A549 (cell line): ENCODE measurements around the gene FAM72D. TPM values are rescaled to one million over a fixed set of nuclear protein-coding genes. Genes with fewer than 3 reads are reported as not detected.
"Not testable (repeated sequence)": the region's sequence is repeated elsewhere in the genome, so short reads cannot be mapped to it uniquely, and the experiment has no call there.

Source experiments
- ATAC-seq, 2 experiments: fragments of 200-7000 bp in 1 of 2; fragments of >200 bp in 1 of 2; cut with Nextera tagmentation in 1 of 2; cut with Tn5 transposase in 1 of 2; 3 replicates each; pipeline versions ENCODE4 v1.8.0 to v1.9.1; 2018 to 2020; ENCODE audit warnings: mild to moderate bottlenecking in 1 of 2, moderate library complexity in 1 of 2
- CTCF ChIA-PET: fragments of 300-600 bp; sonication (Branson Sonifier 250); formaldehyde crosslinking; extraction: SDS; loops from one replicate; lab custom pipeline; 2021; ENCODE audit warnings: antibody characterized with exemption, inconsistent platforms; lab: Yijun Ruan, JAX
- POLR2A ChIA-PET: fragments of 350-600 bp; formaldehyde crosslinking; extraction: SDS; loops from one replicate; lab custom pipeline; 2021; ENCODE audit warnings: antibody characterized with exemption, inconsistent platforms; lab: Yijun Ruan, JAX
- DNase-seq, 2 experiments: peaks; one replicate each; pipeline versions ENCODE4 v3.0.0 to v3.0.0-alpha.2; 2011 to 2016; ENCODE audit warnings: low read depth in 1 of 2, low spot score in 1 of 2
- FAIRE-seq: peaks from 2 replicates; lab custom pipeline; 2011; peaks lifted over from hg19 to GRCh38; lab: Jason Lieb, UNC
- H3K27ac ChIP-seq, 2 experiments: fragments of >200 bp; sonication (Bioruptor Twin); formaldehyde crosslinking; 3 replicates each; pipeline ENCODE4 v1.5.1; 2016 to 2017
- H3K4me1 ChIP-seq: fragments of >200 bp; sonication (Bioruptor Twin); formaldehyde crosslinking; 3 replicates; pipeline ENCODE4 v1.6.1; 2016
- H3K4me2 ChIP-seq: fragments of >200 bp; sonication (Bioruptor Twin); formaldehyde crosslinking; 3 replicates; pipeline ENCODE4 v1.6.1; 2016
- H3K4me3 ChIP-seq: fragments of >200 bp; sonication (Bioruptor Twin); formaldehyde crosslinking; 3 replicates; pipeline ENCODE4 v1.5.1; 2016
- H3K9me3 ChIP-seq: fragments of >200 bp; sonication (Bioruptor Twin); formaldehyde crosslinking; 3 replicates; pipeline ENCODE4 v1.6.1; 2016
- CEBPB ChIP-seq, 2 experiments: fragments of >200 bp in 1 of 2; sonication (Bioruptor Twin) in 1 of 2; formaldehyde crosslinking in 1 of 2; IDR thresholded peaks; 2 replicates each; pipeline ENCODE4 v1.6.1; 2012 to 2016
- SREBF2 ChIP-seq: fragments of 450-650 bp; IDR thresholded peaks from 2 replicates; pipeline ENCODE4 v1.6.1; 2014; ENCODE audit warnings: mild to moderate bottlenecking, moderate library complexity
- WGBS: methylation state at CpG from one replicate; pipeline ENCODE4 v1.1.6; 2017; ENCODE audit errors: missing lambda C conversion rate; 5-methylcytosine and 5-hydroxymethylcytosine counted together
- polyA plus RNA-seq, 4 experiments: library from polyadenylated mRNA; depleted of rRNA in 3 of 4; stranded (reverse); fragments of >200 nt; fragmentation: RNase III in 1 of 4; extraction: RNeasy Plus Mini Kit Qiagen cat#74134 plus additional on column Dnase treatment in 1 of 4; gene quantifications; 2 replicates in 3 of 4; 3 replicates in 1 of 4; pipeline ENCODE4 v1.2.3, GENCODE V29; 2011 to 2017

Gene FAM72D
- polyA plus RNA-seq, 2 of the 4 experiments (the other 2 are of a cell fraction), result 12.9 to 15.2 TPM

- no CpG with 5 or more reads among the region's 1 CpG for WGBS
- FAIRE-seq, POLR2A ChIA-PET, H3K9me3 ChIP-seq, H3K27ac ChIP-seq, CTCF ChIA-PET, DNase-seq, H3K4me2 ChIP-seq, H3K4me1 ChIP-seq, H3K4me3 ChIP-seq: not testable (repeated sequence)
- ATAC-seq, result peak; percentile 57 to 70; a peak in 4 of 6 replicates
These were observed 27.3 kb downstream of the FAM72D start for GRCh38 chr1:145123062-145123395.

GRCh38 chr1:145123992-145124641 is 28.3 kb downstream of the FAM72D start:
- H3K27ac ChIP-seq, CTCF ChIA-PET, POLR2A ChIA-PET, DNase-seq, H3K9me3 ChIP-seq, H3K4me2 ChIP-seq, H3K4me1 ChIP-seq, H3K4me3 ChIP-seq, FAIRE-seq: not testable (repeated sequence)
- no CpG with 5 or more reads among the region's 7 CpGs for WGBS
- ATAC-seq, result peak; percentile 72 to 83; a peak in 5 of 6 replicates

- FAIRE-seq, ATAC-seq, H3K4me2 ChIP-seq, DNase-seq, H3K4me1 ChIP-seq, H3K27ac ChIP-seq, POLR2A ChIA-PET, H3K4me3 ChIP-seq, CTCF ChIA-PET, H3K9me3 ChIP-seq: not testable (repeated sequence)
- WGBS, result no CpG with 5 or more reads among the region's 1 CpG
These were observed 29.3 kb downstream of the FAM72D start for GRCh38 chr1:145125112-145125511.

DNA sequence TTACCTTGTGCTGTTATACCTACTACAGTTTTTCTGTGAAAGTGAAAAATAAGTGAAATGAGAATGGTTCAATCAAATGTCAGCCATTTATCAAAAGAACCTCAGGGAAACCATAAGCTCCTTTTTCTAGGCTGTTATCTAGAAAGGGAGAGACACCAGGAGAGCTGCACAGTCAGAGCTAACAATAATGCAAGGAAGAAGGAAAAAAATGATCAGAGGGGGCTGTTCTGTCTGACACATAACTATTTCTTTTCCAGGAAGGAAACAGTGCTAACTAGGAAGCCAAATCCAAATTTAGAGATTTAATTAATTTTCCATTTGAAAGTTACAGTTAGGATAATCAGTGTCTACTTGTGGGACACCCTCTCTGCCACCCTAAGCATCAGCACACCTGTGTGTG is 31.4 kb downstream of the FAM72D start:
- CTCF ChIA-PET, H3K4me2 ChIP-seq, H3K4me3 ChIP-seq, ATAC-seq, H3K27ac ChIP-seq, DNase-seq, H3K4me1 ChIP-seq, FAIRE-seq, H3K9me3 ChIP-seq, POLR2A ChIA-PET: not testable (repeated sequence)

DNA sequence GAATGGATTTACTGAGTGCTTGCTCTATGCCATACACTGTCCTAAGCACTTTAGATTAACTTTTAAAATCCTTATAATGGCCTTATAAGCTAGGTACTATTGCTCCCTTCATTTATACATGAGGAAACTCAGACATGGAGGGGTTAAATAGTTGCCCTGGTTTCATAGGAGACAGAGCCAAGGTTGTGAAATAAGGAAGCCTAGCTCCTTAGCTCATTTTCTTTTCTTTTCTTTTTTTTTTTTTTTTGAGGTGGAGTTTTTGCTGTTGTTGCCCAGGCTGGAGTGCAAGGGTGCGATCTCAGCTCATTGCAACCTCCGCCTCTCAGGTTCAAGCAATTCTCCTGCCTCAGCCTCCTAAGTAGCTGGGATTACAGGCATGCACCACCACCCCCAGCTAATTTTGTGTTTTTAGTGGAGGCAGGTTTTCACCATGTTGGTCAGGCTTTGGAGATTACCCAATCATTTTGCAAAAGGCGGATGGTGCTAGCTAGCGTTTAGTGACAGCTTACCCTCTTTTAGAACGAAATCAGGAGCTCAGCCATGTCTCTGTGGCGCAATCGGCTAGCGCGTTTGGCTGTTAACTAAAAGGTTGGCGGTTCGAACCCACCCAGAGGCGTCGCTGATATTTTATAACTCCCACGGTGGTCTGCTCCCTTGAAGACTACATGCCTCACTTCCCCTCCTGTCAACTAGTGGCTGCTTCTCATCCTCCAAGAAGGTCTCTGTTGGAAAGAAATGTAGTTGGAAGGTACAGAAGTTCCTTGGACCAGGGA is 33.1 kb downstream of the FAM72D start:
- peak in 1 of 2 experiments; percentile 52; a peak in 2 of 4 replicates for TF ChIP-seq CEBPB (IDR thresholded peaks at IDR 0.05)
- TF ChIP-seq SREBF2, result peak; percentile 47
- CTCF ChIA-PET, H3K4me3 ChIP-seq, POLR2A ChIA-PET, H3K9me3 ChIP-seq, FAIRE-seq, H3K4me2 ChIP-seq, H3K4me1 ChIP-seq, H3K27ac ChIP-seq, DNase-seq: not testable (repeated sequence)
- 10% methylated on average over 12 of the region's 14 CpGs for WGBS
- peak; percentile 73 to 81; a peak in 5 of 6 replicates for ATAC-seq

GRCh38 chr1:145134476-145134875 is 38.7 kb downstream of the FAM72D start:
- H3K4me2 ChIP-seq, POLR2A ChIA-PET, CTCF ChIA-PET, H3K27ac ChIP-seq, FAIRE-seq, ATAC-seq, H3K4me3 ChIP-seq, DNase-seq, H3K9me3 ChIP-seq, H3K4me1 ChIP-seq: not testable (repeated sequence)
- WGBS, result no CpG with 5 or more reads among the region's 1 CpG

- CTCF ChIA-PET, POLR2A ChIA-PET: not testable (repeated sequence)
These were observed 44.8 kb downstream of the FAM72D start for GRCh38 chr1:145140549-145140948.

DNA sequence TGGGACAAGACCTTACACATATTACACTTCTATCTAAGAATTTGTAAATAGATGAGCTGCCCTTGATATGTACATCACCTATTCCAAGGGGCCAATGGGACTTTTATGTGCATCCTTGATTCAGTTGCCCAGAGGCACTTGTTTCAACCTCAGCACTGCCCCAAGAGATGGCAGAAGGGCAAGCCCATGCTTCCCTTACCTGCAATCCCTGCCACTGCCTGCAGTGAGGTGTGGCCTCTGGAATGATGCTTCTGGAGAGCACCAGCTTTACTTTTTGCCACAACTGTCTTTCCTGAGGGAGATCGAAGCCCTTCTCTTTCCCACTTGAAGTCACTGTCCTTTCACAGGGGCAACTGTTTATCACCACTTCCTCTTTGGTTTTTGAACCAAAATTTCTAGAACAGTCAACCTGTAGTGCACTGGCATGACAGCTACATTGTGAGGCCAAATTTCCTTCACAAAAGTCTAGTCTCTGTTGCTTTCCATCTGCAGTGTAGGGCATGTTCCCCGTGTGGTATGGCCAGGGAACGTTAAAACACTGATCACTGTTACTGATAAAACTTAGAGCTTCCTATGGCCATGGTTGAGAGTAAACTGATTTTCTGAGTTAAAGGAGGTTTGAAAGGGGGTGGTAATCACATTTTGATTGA is 48.6 kb downstream of the FAM72D start:
- FAIRE-seq, CTCF ChIA-PET, H3K9me3 ChIP-seq, H3K27ac ChIP-seq, DNase-seq, H3K4me1 ChIP-seq, H3K4me3 ChIP-seq, H3K4me2 ChIP-seq, POLR2A ChIA-PET: not testable (repeated sequence)
- 23% methylated on average over 2 of the region's 3 CpGs for WGBS
- ATAC-seq, result peak; percentile 57 to 60; a peak in 5 of 6 replicates

More at GRCh38 chr1:145140549-145140948, 44.8 kb downstream of the FAM72D start:
- no CpG with 5 or more reads among the region's 2 CpGs for WGBS
- H3K9me3 ChIP-seq, H3K27ac ChIP-seq, H3K4me2 ChIP-seq, H3K4me3 ChIP-seq, H3K4me1 ChIP-seq, DNase-seq, ATAC-seq, FAIRE-seq: not testable (repeated sequence)
